ENCODE results near the gene NACC2.

DNA sequence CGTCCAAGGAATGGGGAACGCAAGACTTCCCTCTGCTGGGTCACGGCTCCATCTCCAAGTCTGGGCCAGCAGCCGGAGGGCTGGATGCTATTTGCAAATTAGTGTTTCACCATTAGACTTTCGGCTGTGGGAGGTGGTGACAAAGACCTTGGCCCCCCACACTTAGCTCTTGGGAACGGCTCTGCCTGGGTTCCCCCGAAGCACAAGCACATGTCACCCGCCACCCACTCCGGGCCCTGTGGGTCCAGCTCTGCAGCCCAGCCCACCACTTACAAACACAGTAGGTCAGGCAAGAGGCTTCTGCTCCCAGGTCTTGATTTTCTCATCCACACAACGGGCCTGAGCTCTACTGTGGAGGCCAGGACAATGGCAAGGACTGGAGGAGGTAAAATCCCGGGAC, 49.4 kb upstream of the NACC2 start:
- TF ChIP-seq EZH2 (IDR thresholded peaks at IDR 0.05), result no peak
- TF ChIP-seq, protein P1, sequence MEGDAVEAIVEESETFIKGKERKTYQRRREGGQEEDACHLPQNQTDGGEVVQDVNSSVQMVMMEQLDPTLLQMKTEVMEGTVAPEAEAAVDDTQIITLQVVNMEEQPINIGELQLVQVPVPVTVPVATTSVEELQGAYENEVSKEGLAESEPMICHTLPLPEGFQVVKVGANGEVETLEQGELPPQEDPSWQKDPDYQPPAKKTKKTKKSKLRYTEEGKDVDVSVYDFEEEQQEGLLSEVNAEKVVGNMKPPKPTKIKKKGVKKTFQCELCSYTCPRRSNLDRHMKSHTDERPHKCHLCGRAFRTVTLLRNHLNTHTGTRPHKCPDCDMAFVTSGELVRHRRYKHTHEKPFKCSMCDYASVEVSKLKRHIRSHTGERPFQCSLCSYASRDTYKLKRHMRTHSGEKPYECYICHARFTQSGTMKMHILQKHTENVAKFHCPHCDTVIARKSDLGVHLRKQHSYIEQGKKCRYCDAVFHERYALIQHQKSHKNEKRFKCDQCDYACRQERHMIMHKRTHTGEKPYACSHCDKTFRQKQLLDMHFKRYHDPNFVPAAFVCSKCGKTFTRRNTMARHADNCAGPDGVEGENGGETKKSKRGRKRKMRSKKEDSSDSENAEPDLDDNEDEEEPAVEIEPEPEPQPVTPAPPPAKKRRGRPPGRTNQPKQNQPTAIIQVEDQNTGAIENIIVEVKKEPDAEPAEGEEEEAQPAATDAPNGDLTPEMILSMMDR (IDR thresholded peaks at IDR 0.05), result no peak

All from neural progenitor cell (in vitro differentiated cells).